ENCODE results near the gene DYNLT2B.

DNA sequence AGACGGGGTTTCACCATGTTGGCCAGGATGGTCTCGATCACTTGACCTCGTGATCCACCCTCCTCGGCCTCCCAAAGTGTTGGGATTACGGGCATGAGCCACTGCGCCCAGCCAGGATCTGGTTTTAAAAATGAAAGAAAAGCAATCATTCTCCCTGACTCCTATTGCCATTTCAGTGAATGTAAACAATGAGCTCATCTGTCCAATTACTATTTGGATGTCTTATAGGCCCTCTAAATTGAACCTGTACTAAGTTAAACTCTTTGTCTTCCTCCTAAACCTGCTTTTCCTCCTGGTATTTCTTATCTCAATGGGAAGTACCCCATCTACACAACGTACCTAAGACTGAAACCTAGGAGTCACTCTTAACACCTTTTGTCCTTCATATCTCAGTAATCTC lies 54.2 kb downstream of the DYNLT2B start:
- TF ChIP-seq, protein P1, sequence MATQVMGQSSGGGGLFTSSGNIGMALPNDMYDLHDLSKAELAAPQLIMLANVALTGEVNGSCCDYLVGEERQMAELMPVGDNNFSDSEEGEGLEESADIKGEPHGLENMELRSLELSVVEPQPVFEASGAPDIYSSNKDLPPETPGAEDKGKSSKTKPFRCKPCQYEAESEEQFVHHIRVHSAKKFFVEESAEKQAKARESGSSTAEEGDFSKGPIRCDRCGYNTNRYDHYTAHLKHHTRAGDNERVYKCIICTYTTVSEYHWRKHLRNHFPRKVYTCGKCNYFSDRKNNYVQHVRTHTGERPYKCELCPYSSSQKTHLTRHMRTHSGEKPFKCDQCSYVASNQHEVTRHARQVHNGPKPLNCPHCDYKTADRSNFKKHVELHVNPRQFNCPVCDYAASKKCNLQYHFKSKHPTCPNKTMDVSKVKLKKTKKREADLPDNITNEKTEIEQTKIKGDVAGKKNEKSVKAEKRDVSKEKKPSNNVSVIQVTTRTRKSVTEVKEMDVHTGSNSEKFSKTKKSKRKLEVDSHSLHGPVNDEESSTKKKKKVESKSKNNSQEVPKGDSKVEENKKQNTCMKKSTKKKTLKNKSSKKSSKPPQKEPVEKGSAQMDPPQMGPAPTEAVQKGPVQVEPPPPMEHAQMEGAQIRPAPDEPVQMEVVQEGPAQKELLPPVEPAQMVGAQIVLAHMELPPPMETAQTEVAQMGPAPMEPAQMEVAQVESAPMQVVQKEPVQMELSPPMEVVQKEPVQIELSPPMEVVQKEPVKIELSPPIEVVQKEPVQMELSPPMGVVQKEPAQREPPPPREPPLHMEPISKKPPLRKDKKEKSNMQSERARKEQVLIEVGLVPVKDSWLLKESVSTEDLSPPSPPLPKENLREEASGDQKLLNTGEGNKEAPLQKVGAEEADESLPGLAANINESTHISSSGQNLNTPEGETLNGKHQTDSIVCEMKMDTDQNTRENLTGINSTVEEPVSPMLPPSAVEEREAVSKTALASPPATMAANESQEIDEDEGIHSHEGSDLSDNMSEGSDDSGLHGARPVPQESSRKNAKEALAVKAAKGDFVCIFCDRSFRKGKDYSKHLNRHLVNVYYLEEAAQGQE (IDR thresholded peaks at IDR 0.05; ENCODE audit: insufficient read depth in 1 of 2, low read depth in 2 of 2, low read length in 1 of 2) = no peak
- TF ChIP-seq, protein P2, sequence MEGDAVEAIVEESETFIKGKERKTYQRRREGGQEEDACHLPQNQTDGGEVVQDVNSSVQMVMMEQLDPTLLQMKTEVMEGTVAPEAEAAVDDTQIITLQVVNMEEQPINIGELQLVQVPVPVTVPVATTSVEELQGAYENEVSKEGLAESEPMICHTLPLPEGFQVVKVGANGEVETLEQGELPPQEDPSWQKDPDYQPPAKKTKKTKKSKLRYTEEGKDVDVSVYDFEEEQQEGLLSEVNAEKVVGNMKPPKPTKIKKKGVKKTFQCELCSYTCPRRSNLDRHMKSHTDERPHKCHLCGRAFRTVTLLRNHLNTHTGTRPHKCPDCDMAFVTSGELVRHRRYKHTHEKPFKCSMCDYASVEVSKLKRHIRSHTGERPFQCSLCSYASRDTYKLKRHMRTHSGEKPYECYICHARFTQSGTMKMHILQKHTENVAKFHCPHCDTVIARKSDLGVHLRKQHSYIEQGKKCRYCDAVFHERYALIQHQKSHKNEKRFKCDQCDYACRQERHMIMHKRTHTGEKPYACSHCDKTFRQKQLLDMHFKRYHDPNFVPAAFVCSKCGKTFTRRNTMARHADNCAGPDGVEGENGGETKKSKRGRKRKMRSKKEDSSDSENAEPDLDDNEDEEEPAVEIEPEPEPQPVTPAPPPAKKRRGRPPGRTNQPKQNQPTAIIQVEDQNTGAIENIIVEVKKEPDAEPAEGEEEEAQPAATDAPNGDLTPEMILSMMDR (IDR thresholded peaks at IDR 0.05) = no peak
- no peak for TF ChIP-seq POLR2AphosphoS5 (IDR thresholded peaks at IDR 0.05; ENCODE audit: low read depth, low read length)
